GM18511 (cell line): ENCODE results near the gene TSHZ3.

Experiments used
- ATAC-seq: cut with Tn5 transposase; IDR thresholded peaks from one replicate; pipeline ENCODE4 v1.9.1; 2021; ENCODE audit warnings: mild to moderate bottlenecking, moderate library complexity; ENCODE audit not compliant: unreplicated experiment

The TSHZ3 gene

DNA sequence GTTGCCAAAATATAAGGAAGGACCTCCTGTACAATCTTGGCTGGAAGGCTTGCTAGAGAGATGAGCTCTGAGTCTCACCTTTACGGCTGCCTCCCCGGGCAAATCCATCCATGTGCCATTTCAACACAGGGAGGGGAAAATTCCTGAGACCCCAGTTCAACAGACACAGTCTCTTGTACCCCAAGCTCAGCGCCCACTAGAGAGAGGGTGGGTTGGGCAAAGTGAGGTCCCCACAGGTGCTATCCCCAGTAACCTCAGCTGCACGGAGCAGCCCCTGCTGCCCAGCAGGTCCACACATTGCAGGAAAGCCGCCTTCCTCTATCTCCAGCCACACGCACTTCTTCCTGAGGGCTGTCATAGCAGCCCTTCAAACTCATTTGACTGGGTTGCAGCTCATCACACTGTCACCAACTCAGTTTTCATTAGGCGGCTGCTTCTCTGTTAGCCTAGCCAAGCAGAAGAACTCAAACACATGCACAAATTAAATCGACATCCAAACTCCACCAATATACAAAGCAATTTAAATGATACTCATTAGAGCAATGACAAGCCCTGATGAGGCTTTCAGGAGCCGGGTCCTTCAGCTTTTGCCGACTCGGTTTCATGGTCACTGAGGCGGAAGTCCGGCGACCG, 80.4 kb downstream of the TSHZ3 start:
- no peak for ATAC-seq

DNA sequence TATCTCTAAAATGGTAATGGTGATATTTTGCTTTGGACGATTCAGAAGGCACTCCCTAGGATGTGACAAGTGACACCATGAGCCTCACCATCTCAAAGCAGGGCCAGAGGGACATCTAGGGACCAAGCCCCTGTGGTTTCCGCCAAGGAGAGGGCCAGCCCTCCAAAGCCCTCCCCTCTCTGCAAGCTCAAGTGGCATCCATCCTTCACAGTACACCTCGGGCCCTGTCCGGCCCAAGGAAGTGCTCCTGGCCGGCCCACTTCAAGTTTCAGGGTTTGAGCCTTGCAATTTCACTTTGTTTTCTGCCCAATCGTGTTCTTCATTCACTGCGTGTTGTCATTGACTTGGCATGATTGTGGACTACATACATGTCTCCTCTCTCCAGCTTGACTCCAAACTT, 82.5 kb downstream of the TSHZ3 start:
- ATAC-seq, result no peak

DNA sequence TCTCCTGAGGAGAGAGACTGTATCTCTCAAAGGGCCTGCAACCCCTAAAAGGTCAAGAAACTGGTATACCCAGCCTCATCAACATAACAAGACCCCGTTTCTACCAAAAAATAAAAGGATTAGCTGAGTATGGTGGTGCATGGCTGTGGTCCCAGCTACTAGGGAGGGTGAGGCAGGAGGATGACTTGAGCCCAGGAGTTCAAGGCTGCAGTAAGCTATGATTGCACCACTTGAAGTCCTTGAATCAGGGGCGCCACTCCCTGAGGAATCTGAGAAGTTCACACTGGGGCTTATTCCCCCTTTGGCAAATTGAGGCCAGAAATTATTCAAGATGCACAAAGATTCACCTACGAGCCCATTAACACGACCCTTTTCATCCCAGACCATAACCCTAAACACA, 83.0 kb downstream of the TSHZ3 start:
- no peak for ATAC-seq

DNA sequence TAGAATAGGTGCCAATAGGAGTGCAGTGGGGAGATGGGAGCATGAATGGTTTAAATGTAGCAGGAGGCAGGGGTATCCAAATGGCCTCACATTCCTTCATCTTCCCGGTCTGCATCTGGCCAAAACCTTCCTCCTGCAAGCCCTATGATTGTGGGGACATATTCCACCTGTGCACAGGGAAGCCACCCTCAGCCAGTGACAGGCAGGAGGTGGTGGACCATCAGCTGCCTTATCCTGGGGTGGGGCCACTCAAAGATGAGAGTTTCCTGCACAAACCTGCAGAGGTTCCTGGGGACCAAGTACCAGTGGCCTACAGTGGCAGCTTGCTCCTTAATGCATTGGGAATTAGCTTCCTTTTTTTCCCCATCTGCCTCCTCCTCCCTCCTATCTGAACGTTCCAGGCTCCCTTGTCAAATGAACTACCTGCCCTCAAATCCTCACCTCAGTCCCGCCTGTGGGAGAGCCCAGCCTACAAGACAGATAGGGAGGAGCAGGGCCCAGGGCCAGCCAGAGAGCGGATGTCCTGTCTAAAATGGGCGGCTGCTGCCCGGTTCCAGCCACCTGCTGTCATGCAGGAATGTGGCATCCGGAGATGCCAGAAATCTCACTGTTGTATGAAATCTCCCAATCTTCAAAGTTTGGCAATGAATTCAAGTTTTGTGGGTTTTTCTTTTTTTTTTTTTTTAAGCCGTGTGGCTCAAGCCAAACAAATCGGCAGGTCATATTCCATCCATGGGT, 85.0 kb downstream of the TSHZ3 start:
- ATAC-seq, result no peak

DNA sequence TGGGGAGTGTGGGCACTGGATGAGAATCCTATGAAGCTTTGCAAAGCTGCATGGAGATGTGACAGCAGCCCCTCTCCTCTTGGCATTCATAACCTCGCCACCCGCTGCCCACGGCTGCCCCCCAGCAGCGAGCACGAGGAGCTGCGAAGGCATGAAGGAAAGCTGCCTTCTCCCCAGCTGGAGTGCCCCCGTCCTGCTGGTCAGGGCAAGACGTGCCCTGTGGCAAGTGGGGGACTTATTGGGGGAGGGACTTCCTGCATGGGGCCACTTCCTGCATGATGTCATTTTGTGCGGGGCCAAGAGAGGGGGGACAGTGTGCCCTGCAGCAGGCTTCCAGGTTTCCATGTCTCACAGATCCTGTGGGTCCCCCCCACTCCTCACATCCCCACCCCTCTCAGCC, 85.9 kb downstream of the TSHZ3 start:
- no peak for ATAC-seq

DNA sequence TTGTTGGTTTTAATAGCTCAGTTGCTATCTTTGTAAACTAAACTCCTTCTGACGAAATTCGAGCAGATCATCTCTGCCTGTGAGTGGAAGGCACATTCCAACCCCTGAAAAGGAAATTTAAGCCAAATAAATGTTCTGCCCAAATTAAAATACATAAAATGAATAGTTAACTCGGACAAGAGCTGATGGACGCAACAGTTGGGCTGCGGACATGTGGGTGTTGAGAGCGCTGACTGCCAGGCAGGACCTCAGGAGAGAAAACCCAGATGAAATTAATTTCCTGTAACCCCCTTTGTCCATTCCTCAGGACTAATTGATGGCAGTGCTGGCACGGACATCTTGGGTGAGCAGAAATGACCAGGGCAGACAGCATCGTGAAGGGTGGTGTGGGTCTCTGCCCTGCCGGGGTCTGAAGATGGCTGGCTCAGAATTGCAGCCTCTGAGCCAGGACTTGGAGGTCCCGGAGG, 86.5 kb downstream of the TSHZ3 start:
- ATAC-seq, result no peak

DNA sequence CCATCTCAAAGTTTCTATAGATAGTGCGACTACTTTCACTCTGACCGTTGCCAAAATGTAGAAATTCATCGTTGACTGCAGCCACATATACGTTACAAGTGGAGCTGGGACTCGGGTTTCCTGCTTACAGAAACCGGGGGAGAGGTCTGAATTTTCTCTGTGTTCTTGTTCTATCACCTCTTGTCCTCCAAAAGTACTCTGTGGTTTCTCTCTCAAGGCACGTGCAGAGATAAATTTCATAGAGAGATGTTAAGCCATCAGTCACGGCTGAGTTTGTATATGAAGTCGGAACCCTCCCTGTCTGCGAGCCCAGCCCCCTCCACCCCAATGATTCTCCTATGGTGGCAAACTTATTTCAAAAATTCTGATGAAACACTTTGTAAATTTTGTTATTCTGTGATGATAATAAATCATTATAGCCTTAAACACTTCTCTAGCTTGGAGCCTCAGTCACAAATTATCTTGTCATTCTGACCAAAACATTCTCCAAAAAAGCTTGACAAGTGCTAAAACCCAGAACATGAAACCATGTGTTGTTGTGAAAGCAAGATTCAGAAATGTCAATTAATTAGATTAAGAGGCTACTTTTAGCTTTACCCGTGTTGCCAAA, 87.5 kb downstream of the TSHZ3 start:
- no peak for ATAC-seq

DNA sequence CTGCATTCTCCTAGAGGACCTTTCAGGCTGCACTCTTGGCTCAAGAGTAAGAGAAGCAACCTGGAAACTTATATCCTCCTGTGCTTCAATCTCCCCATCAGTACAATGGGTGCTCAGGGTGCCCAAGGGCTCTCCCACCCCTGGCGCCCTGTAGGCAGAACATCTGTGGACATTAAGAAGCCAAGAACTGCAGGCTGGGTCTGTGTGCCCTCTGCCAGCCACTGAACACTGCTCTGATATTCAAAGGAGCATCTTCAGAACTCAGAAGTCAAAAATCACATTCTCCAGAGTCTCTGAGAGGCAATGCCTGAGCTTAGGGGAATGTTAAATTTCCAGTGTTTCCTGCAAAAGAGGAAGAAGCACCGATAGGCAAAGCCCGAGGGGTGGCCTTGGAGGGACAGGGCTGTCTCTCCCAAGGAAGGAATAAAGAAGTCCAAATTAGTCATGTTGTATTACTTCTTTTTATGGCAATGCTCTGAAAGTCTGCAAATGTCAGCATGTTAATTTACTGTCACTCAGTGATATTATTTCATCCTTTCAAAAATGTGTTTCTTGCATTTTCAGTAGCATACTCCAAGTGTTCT, 88.1 kb downstream of the TSHZ3 start:
- no peak for ATAC-seq

DNA sequence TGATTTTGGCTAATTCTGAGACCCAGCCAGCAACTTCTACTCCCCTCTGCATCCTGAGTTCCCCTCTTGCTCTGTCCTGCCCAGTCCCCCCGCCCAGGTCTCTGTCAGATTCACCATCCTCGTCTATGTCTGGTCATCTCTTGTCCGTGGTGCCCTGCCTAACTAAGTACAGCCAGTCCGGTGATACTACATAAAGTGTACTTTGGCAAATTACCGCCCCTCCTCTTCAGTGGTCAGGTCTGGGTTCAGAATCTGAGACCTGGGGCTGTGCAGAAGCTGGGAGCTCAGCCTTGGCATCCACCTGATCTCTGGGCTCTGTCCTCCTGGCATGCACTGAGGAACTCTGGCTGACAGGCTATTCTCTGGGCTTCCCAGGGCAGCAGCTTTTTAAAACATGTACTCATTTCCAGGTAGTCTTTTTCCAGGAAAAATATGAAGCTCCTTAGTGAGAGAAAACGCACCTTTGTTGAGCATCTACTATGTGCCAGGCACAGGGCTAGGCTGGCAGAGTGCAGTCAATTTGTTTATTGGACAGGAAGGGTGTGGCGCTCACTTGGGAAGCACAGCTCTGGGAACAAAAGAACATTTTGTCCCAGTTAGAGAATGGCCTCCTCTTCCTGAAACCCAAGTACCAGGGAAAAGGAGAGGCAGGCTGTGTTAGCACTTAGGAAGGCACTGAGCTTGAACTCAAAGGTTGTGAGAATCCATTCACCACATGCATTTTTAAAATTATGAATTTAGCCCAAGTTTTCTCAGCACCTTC, 88.9 kb downstream of the TSHZ3 start:
- ATAC-seq, result no peak

DNA sequence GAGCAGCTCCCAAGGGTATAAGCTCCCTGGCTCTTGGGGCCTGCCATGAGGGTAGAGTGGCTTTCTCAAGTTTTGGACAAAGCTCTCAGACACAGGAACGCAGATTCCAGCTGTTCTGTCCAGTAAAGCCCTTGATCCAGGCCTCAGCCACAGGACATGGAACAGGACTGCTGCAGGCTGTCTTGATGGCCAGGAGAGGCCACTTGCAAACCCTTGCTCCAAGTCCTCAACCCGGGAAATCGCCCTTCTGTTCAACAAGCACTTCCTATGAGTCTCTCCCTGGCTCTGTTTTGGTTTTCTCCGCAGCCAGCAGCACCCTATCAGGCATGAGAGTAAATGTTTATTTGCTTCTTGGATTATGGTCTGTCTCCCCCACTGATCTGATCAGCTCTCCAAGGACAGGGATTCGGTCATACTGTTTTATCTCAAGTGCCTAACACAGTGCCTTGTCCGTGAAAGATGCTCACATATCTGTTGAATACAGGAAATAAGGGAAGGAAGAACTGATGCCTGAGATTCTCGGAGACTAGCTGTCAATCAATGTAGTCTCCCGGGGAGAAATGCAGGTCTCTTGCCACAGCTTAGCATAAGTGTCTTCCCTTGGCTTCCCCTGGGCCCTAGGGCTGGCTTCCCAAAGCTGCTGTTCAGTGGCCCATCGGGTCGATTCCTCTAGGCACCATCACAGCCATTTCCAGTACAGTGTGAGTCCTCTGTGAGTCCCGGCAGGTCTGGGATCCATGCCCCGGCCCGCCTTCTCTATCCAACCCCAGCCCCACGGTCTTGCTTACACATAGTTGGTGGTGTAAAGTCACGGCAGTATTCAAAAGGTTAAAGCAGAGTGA, 90.8 kb downstream of the TSHZ3 start:
- ATAC-seq, result no peak

DNA sequence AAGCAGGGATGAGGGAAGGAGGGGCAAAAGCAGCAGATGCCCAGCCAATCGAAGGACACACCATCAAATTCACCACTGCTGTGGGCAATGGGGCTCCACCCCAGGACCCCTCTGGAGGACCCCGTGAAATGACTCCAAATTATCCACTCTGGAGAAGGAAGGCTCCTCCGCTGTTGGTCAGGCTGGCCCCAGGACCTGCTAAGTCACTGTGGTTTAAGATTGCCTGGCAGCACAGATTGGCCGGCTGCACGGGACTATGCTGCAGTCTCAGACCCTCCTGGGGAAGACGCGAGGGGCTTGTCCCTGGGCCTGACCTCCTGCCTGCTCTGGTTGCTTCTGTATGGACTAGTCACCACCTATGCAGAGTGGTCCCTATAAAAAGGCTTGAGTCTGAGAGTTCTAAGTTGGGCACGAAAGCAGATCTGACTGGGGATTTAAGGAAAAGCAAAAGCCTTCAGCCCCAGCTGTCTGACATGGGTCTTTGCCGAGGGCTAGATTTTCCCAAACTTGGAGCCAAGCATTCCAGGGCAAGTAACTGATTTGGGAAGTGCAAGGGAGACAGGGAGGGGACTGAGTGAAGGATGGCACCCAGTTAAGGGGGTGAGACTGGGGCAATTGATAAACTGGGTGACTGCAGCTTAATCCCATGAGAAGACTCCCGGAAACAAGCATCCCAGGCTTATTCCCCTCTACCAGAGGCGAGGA, 91.7 kb downstream of the TSHZ3 start:
- ATAC-seq, result no peak

DNA sequence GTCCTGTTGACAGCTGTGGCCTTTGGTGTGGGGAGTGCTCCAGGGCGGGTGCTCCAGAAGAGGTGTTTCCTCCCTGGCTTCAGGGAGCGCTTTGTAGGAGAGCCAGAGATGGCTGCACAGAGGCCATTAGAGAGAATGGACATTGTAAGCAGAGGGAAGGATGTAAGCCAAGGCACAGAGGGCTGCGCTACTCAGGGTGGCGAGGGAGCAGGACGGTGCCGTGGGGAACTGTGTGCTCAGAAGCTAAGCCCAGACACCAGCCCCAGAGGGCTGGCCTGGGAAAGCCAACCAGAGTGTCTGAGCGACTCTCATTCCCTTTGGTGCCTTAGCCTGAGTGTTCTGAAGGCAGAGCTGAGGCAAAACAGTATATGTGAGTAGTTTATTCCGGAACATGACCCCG, 92.2 kb downstream of the TSHZ3 start:
- ATAC-seq, result no peak

DNA sequence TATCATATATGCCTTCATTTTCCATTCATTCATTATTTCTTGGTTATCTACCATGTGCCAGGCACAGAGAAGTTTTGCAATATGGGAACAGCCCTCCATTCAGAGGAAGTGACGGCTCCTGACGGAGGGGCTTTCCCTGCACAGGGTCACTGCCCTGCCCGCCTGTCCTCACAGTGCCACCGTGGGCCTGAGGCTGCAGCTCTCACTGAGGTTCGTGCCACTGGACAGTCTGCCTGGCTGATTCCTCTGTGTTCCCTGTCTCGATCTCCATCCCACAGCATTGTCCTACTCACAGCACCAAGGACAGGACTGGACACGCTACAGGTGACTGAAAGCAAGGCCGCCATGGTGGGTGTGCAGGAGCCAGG, 92.7 kb downstream of the TSHZ3 start:
- no peak for ATAC-seq

DNA sequence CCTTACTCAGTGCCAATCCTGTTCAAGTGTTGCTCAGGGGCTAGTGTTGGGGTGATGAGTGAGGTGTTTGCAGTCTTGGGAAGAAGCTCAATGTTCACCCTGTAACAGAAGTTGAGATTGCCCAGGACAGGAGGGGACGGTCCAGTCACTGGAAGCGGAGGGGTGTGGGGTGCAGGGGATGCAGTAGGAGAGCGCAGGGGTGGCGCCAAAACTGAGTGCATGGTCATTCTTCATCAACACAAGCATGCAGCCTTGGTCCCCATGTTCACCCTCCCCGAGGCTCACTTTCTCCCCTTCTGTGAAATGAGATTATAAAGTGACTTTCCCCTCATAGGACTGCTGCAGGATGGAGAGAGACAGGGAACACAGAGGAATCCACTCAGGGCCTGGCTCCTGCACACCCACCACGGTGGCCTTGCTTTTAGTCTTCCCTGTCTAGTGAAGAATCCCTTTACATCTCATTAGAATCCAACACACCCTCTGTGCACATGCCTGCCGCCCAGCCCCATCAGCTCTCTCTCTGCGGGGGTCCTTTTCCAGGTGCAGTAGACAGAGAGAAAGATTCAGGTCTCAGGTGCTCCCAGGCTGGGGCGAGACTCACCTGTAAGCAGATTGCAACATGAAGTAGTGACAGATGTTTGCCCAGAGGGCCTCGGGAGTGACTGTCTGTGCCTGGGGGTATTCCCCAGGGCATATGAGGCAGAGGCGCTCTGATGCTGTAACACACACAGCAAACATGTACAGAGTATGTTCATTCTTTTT, 93.2 kb downstream of the TSHZ3 start:
- ATAC-seq, result no peak

DNA sequence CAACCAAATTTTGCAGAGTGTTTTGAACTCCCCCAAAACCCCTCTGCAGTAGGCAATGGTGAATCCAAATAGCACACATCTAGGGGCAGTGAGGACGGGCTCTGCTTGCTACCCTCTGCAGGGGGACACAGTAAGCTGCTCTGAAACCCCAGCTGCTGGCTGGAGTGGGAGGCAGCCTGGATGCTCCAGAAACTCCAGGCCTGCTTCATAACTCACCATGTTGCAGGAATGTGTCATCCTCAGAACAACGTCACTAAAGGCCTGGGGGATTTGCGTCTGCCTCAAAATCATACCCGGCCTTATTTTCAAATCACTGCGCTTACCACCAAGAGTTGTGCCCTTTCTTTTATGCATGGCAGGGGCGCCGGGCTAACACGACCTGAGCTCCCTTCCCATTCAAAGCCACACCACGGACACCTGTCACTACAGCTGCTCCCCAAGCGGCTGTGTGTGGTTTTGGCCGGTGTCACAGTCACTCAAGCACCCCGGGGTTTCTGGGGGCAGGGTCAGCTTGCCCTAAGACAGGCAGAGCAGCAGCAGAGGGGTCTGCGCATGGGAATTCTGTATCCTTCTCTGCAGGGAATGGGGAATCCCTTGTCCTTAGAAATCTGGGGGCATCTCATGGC, 93.9 kb downstream of the TSHZ3 start:
- no peak for ATAC-seq

DNA sequence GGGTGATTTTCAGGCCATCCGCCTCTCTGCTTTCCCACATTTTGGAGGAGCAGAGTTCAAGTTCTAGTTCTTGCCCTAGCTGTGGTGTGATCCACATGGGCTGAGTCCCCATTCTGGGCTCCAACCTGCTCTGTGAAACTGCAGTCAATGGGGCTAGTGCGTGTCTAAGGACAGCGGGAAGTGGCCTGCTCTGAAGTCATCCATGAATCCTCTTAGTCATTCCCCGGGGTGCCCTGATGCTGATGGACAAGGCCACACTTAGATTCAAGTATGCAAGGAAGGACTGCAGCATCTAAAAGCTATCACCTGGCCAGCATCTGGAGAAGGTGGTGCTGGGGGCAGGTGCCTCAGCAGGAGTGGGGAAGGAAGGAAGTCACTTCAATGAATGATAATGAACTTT, 94.6 kb downstream of the TSHZ3 start:
- no peak for ATAC-seq

DNA sequence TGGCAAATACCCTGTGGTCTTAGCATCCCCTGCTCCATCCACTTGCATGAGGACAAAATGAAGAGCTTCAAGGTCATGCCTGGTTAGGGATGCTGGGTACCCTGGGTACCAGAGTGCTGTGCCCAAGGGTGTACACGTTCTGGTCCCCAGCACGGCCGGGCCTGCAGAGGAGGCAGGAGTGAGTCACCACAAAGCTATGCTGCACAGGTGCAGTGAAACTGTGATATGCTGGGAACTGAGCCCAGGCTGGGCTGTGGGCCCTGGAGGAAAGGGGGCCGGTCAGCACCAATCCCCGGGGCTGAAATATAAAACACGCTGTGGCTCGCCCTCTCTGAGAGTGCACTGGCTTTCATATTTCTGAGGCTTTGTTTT, 95.1 kb downstream of the TSHZ3 start:
- no peak for ATAC-seq

DNA sequence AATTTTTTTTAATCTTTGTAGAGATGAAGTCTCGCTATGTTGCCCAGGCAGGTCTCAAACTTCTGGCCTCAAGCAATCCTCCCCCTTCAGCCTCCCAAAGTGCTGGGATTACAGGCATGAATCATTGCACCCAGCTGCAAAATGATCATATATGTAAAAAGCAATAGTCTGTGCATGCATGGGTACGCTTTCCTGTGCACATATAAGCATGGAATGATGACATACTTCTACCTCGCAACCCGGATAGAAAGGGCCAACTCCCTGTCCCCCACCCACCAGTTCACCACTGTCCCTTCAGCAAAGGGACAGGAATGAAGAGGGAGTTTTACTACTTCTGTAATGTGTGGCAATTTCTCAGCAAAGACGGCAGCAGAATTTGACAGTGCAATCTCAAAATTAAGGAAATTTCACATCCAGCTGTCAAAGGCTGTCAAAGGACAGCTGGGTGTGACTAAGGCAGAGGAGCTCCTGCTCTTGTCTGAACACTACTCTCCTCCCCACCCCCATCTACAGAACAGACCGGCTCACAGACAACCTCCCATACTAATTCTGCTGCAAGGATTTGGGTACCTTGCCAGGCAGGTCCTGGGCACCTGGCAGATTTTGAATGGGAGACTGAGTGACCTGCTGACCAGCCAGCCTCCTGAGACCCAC, 95.6 kb downstream of the TSHZ3 start:
- no peak for ATAC-seq
